OCI-LY7 (cell line): Measurements from ENCODE around the gene AOPEP.

Experiments
- CTCF ChIP-seq: fragments of 200-600 bp; sonication (generic); conservative IDR thresholded peaks from 2 replicates; pipeline ENCODE4 v1.5.1; 2014; ENCODE audit warnings: mild to moderate bottlenecking, antibody characterized with exemption, low read length, moderate library complexity, mixed read lengths
- EZH2phosphoT487 ChIP-seq: fragments of 200-600 bp; sonication (generic); IDR thresholded peaks from 2 replicates; pipeline ENCODE4 v1.6.1; 2018; ENCODE audit warnings: low read depth, borderline replicate concordance, mild to moderate bottlenecking, mixed run types, antibody characterized with exemption, low read length, moderate library complexity, mixed read lengths

- TF ChIP-seq CTCF (no peak), EZH2phosphoT487 (no peak)
These were observed 86.9 kb downstream of the AOPEP start for GRCh38 chr9:94813379-94813778.
